GM18909 (cell line): ENCODE results near the gene APC.
"Not testable (repeated sequence)": the region's sequence is repeated elsewhere in the genome, so short reads cannot be mapped to it uniquely, and the experiment has no call there.

Experiments
- ATAC-seq: cut with Tn5 transposase; IDR thresholded peaks from one replicate; pipeline ENCODE4 v1.9.1; 2021; ENCODE audit warnings: mild to moderate bottlenecking; ENCODE audit not compliant: unreplicated experiment, poor library complexity

Gene APC

DNA sequence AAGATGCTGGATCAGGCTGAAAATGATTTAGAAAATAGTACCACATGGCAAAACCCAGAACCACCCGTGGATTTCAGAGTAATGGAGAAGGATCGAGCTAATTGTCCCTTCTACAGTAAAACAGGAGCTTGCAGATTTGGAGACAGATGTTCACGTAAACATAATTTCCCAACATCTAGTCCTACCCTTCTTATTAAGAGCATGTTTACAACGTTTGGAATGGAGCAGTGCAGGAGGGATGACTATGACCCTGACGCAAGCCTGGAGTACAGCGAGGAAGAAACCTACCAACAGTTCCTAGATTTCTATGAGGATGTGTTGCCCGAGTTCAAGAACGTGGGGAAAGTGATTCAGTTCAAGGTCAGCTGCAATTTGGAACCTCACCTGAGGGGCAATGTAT, 154.4 kb downstream of the APC start:
- not testable (repeated sequence) for ATAC-seq

- ATAC-seq: no peak
Observed at GRCh38 chr5:112892776-112893175, 155.1 kb downstream of the APC start.

GRCh38 chr5:112895682-112896081, 158.0 kb downstream of the APC start:
- ATAC-seq: no peak
